NCI-H446 (cell line): ENCODE results near the gene GP1BA.
"Not testable (repeated sequence)": the region's sequence is repeated elsewhere in the genome, so short reads cannot be mapped to it uniquely, and the experiment has no call there.

Experiments
- DNase-seq, 2 experiments: peaks; one replicate each; lab custom pipeline; 2025; lab: John Stamatoyannopoulos, UW

Gene GP1BA

GRCh38 chr17:4901648-4902344, 30.3 kb upstream of the GP1BA start:
- DNase-seq: no peak

- no peak for DNase-seq
Measured at GRCh38 chr17:4902540-4902939, 29.5 kb upstream of the GP1BA start.

GRCh38 chr17:4903051-4903818, 28.8 kb upstream of the GP1BA start, which contains the start of gene CHRNE:
CHRNE (minus strand) TSS chr17:4903098; CDS start chr17:4903063, 35 bp downstream.
- DNase-seq: peak; percentile 47 to 68

DNA sequence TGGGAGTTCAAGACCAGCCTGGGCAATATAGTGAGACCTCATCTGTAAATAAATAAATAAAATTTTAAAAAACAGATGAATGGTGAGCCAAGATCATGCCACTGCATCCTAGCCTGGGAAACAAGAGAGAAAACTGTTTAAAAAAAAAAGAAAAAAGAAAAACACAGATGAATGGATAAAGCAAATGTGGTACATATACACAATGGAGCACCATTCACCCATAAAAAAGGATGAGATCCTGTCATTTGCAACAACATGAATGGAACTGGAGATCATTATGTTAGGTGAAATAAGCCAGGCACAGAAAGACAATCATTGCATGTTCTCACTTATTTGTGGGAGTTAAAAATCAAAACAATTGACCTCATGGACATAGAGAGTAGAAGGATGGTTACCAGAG, 25.4 kb upstream of the GP1BA start:
- DNase-seq: not testable (repeated sequence)

DNA sequence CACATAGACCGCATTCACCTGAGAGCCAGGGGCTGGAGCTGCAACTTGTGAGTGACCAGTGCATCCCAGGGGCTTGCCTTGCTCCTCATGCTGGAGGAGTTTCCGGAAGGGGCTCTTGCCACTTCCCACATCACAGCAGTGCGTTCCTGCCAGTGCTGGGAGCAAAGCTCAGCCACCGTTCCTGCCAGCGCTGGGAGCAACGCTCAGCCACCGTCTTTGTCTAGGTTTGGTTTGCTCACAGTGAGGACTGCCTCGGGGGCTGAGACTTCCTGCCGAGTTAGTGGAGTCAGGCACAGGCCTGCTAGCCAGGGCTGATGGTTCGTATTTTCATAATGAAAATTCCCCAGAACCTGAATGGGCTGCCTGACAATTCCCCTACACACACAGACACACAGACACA, 23.8 kb upstream of the GP1BA start:
- no peak for DNase-seq

- DNase-seq: peak; percentile 10 to 77
Measured at GRCh38 chr17:4908711-4909496, 23.2 kb upstream of the GP1BA start.

- no peak for DNase-seq
Measured at GRCh38 chr17:4913994-4914393, 18.1 kb upstream of the GP1BA start.

GRCh38 chr17:4914551-4914950, 17.5 kb upstream of the GP1BA start:
- DNase-seq: not testable (repeated sequence)

GRCh38 chr17:4919511-4920047, 12.5 kb upstream of the GP1BA start:
- DNase-seq: no peak

- no peak for DNase-seq
Measured at GRCh38 chr17:4920351-4921048, 11.6 kb upstream of the GP1BA start.

DNA sequence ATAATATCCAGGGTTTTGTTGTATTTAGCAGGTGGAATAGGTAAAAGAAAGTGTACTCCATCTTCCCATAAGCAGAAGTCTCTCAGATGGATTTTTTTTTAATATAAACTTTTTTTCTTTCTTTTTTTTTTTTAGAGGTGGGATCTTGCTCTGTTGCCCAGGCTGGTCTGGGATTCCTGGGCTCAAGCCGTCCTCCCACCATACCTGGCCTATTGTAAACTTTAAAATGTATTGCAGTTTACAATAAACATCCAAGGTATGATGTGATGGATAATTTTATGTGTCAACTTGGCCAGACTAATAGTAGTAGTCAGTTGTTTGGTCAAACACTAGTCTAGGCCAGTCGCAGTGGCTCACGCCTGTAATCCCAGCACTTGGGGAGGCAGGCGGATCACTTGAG, 10.8 kb upstream of the GP1BA start:
- no peak for DNase-seq

DNA sequence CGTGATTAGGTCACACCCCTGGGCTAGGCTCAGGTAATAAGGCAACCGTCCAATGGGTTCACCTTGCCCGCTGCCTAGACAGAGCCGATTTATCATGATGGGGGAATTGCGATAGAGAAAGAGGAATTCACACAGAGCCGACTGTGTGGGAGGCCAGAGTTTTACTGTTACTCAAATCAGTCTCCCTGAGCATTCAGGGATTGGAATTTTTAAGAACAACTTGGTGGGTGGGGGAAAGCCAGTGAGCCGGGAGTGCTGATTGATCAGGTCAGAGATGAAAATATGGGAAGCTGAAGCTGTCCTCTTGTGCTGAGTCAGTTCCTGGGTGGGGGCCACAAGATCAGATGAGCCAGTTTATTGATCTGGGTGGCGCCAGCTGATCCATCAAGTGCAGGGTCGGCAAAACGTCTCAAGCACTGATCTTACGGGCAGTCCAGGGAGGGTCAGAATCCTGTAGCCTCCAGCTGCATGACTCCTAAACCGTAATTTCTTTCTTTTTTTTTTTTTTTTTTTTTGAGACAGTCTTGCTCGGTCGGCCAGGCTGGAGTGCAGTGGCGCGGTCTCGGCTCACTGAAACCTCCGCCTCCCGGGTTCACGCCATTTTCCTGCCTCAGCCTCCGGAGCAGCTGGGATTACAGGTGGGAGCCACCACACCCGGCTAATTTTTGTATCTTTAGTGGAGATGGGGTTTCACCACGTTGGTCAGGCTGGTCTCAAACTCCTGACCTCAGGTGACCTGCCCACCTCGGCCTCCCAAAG, 5.3 kb upstream of the GP1BA start:
- not testable (repeated sequence) for DNase-seq

GRCh38 chr17:4928881-4929280, 3.2 kb upstream of the GP1BA start:
- DNase-seq: no peak

- DNase-seq: no peak
Measured at GRCh38 chr17:4932756-4933155, 679 bp downstream of the GP1BA start.

GRCh38 chr17:4933646-4934045, 1.6 kb downstream of the GP1BA start:
- no peak for DNase-seq

GRCh38 chr17:4934173-4934979, 2.3 kb downstream of the GP1BA start:
- peak in 1 of 2 experiments; percentile 41 for DNase-seq

DNA sequence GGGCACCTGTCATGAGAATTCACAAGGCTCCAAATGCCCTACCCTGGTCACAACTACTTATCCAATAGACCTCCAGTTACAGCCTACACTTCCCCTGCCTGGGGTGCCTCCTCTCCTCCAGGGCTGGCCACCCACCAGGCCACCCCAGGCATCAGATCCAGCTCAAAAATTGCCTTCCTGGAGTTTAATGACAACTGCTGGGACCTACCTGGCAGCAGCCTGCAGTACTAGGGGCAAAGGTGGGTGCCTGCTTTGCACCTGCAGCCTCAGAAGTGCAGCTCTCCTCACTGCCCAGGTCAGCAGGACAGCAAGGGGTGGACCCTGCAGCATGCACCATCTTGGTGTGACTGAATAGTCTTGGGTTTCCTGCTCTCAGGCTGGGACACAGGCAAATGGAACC, 3.6 kb downstream of the GP1BA start:
- DNase-seq: no peak

DNA sequence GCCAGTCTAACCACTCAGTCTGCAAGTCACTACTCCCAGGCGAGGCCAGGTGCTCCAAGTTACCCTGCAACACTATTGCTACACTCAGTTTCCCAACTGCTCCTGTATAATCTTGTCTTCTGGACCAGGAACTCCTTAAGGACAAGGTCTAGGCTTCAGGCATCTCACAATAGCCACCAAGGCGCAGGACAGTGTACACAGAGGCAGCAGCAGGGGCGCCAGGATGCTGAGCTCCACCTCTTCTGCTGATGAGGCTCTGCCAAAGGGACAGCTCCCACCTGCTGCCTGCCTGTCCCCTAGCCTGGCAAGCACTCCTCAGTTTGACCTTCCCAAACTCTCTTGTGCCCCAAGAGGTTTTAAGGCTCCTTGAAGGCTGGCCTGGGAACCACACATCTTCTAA, 4.4 kb downstream of the GP1BA start:
- DNase-seq: no peak

DNA sequence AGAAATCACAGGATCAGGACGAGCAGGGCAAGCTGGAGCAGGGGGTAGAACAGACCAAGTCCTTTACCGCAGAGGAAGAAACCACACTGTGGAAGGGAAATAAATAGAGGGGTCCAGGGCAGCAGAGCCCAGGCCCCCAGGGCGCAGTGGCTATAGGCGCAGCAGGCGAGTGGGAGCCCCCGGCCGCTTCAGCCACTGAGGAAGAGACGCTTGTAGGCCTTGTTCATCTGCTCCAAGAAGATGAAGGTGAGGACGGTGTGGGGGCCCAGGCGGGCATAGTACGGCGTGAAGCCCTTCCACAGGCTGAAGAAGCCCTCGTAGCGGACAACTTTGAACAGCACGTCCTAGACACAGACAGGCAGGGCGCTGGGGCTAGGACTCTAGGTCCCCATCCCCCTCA, 5.5 kb downstream of the GP1BA start:
- no peak for DNase-seq

DNA sequence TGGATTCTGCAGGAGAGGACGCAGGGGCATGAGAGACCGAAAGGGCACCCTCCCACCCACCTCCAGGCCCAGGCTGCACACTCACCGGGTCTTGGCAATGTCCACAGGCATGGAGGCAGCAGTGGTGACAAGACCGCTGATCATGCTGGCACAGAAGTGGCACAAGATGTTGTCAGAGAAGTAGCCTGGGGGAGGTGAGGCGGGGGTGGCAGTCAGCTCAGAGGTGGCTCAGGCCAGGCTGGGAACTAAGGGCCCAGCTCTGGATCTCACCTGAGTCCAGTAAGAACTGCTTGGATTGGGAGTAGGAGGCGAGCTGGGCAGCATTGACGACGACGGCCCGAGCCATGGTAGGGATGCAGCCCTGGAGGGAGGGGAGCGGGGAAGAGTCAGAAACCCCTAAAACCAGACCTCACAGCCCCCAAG, 6.0 kb downstream of the GP1BA start:
- no peak for DNase-seq
